ENCODE results near the gene BLTP3B. TPM values are rescaled to one million over a fixed set of nuclear protein-coding genes. Genes with fewer than 3 reads are reported as not detected.

The BLTP3B gene
- total RNA-seq, 2 donors from 2014 or later, result 15.4 to 19.0 TPM

- Histone ChIP-seq H3K4me3 (no peak overlapping the region), H3K9me3 (no peaks in the 10 kb centered on the region), H3K27me3 (no peaks in the 10 kb centered on the region), H3K36me3 (peaks cover 20% of the 10 kb centered on the region), H3K4me1 (no peaks in the 10 kb centered on the region), H3K27ac (no peak overlapping the region)
- no peak for DNase-seq (ENCODE audit: low spot score)
- no peak for TF ChIP-seq CTCF (IDR thresholded peaks at IDR 0.05)
Measured at GRCh38 chr12:100101000-100101399, 41.7 kb downstream of the BLTP3B start.

MicroRNAs within 50 kb of the gene (microRNA counts, 767-probe panel; counts per million panel counts)
- microRNA hsa-miR-1827, result 0 to 1,387 counts per million in 2 donors

Small RNAs within 50 kb of the gene (microRNA-seq; reads per million reads assigned to microRNA genes)
- 0 reads per million in 2 donors for gene MIR1827 (ENCODE audit: borderline number of aligned reads in 2 of 2, borderline replicate concordance in 1 of 2)

Other genes starting within 250 kb of the BLTP3B start
- 1 to 10 TPM; 2.4 to 3.1 TPM for gene ANKS1B, start 157.9 kb downstream of the BLTP3B start, total RNA-seq
- 10 to 100 TPM; 12.1 to 19.4 TPM for gene ACTR6, start 57.9 kb upstream of the BLTP3B start, total RNA-seq
- under 1 TPM in 1 of 2 donors, not detected in 1; 0.44 TPM for gene DEPDC4, start 124.2 kb upstream of the BLTP3B start, total RNA-seq
- 10 to 100 TPM; 21.1 to 36.9 TPM for gene SCYL2, start 124.3 kb upstream of the BLTP3B start, total RNA-seq
- gene SLC17A8, start 214.2 kb upstream of the BLTP3B start, total RNA-seq, result not detected